ENCODE measurements around the gene QARS1.

QARS1 gene

DNA sequence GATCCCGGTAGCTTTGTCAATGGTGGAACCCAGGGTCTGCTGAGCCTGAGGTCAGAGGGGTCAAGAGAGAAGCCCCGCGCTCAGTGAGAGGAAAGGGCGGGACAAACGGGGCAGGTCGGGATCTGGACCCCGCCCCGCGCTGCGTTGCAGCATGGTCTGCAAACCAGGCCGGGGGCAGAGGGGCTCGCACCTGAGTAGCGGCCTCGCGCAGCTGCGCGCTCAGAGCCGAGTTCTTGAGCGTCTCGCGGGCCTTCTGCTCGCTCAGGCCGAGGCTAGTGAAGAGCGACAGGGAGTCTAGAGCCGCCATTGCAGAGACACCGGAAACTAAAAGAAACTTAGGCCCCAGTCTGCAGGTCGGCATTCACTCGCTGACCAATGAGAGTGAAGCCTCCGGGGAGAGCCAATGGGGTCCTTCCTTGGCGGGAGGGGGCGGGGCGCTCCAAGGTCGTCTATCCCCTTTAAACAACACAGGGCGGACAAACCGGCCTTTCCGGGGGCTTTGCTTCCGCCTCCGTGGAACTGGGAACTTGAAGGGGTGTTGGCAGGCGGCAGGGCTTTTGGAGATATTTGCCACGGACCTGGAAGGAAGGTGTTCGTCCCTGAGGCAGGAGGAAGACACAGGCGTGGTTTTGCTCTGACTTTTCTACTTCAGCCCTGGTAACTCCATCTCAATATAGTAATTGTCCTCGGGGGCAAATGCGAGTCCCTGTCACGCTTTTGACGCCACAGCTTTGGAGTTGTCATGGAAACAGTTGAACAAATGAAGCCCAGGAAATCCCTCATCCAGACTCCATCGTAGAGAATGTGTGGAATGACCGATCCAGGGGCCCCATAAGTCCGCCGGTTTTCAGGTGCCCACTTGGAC is at the start of gene QARS1:
Gene QARS1, minus strand, starts transcription at position 331 of the 865 bp plus-strand sequence. Its CDS starts 24 bp downstream, at position 307.
- DNase-seq = peak; percentile 76 to 81

DNA sequence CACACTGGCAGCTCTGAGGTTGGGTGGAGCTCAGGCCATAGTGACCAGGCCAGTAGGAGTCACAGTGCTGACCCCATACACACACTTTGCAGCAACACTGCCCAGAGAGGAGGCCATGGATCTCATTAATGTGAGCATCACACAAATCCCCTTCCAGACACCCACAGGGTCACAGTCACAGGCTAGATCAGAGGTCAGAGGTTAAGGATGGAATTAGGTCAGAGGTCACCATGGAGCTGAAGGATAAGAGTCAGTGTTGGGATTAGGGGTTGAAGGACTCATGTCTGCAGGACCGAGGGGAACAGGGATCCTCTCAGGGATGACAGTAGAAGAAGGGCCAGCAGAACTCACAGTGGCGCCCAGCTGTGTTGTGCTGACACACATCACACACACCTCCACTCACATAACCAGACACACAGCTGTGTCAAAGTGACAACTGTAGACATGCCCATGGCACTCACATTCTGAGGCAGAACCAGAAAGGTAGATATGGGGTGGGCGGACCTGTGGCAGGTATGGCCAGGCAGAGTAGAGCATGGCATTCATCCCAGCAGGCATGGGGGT is 48.9 kb upstream of the QARS1 start:
- DNase-seq = no peak

DNA sequence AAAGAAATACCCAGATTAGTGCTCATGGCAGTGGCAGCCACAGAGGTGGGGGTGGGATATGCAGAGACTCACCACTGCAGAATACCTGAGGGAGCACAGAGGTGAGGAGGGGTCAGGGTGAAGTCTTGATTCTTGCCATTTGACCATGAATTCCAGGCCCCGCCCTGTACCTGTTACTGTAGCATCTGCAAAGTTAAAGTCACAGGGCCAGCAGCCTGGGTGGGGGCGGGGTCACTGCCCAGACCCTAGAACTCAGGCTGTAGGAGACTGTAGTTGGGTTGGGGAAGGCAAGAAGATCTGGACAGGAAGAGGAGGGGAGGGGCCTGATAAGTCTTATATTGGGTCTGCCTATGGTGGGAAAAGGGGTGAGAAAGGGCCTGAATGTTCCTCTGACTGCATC is 47.1 kb upstream of the QARS1 start:
- DNase-seq = no peak

DNA sequence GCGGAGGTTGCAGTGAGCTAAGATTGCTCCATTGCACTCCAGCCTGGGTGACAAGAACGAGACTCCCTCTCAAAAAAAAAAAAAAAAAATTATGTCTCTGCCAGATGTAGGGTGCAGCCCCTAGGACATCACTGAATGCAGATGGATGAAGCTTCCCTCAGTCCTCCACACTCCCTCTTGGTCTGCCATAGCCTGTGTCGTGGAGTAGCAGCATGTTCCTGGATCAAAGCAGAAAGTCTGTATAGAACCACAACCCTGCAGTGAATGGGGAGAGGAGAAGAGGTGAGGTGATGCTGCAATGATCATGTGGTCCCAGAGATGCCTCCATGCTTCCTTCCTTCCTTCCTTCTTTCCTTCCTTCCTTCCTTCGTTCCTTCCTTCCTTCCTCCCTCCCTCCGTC is 43.6 kb upstream of the QARS1 start:
- DNase-seq = no peak

DNA sequence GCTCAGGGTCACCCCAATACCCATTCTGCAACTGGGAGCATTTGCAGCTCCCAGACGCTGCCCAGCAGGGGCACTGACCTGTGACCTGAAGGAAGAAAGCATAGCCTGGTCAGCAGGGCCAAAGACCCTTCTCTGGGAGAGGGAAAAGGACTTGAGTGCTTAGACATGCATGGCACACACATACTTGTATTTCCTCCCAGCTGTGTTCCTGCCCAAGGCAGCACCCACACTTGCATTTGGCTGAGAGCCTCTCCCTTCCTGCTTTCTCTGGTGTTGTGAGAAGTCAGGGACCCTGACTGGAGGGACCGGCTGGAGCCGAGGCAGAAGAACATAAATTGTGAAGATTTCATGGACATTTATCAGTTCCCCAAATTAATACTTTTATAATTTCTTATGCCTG is 35.5 kb upstream of the QARS1 start:
- no peak for DNase-seq

DNA sequence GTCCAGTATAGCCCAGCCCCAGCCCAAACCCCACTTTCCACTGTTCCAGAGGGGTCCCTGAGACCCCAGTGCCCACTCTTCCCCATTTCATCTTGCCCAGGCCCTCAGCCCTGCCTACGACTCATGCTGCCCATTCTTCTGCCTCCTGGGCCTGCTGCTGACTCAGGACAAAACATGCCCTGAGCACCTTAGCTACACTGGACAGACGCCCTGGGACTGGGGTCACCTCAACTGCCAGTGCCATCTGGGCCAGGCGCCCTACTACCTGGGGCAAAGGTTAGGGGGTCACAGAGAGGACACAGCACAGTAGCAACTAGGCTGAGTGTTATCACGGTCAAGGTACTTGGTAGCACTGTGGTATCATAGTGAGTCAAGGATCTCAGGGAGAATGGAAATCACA is 30.9 kb upstream of the QARS1 start:
- no peak for DNase-seq

DNA sequence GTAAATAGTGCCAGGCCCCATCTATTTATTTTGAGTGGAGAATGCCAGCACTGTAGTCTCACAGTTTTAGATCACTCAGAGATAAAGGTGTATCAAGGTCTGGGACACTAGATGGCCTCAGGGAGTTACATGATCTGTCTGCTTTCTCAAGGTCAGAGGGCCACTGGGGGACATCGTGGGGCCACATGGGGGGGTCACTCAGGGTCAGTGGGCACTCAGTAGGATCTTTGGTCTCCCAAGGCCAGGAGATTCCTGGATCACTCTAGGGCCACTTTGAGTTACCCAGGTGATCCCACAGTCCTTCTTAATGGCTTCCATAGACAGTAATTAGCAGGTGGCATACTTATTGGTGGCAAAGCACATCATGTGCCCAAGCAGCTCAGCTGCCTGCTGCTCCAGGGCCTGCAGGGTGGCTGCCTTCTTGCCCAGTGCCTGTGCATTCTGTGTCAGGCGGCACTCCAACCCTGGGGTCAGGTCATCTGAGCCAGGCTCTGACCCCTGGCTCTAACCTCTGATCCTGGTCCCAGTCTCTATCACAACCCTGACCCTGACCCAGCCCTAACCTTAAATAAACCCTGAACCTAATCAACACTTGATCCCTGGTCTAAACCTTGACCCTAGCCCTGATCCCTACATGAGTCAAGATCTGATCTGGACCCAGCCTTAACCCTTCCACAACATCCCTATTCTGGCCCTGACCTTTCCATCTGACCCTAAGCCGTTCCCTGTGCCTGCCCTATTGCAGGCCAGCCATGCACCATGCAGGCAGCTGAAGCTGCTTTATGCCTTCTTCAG is 30.1 kb upstream of the QARS1 start:
- DNase-seq = no peak

DNA sequence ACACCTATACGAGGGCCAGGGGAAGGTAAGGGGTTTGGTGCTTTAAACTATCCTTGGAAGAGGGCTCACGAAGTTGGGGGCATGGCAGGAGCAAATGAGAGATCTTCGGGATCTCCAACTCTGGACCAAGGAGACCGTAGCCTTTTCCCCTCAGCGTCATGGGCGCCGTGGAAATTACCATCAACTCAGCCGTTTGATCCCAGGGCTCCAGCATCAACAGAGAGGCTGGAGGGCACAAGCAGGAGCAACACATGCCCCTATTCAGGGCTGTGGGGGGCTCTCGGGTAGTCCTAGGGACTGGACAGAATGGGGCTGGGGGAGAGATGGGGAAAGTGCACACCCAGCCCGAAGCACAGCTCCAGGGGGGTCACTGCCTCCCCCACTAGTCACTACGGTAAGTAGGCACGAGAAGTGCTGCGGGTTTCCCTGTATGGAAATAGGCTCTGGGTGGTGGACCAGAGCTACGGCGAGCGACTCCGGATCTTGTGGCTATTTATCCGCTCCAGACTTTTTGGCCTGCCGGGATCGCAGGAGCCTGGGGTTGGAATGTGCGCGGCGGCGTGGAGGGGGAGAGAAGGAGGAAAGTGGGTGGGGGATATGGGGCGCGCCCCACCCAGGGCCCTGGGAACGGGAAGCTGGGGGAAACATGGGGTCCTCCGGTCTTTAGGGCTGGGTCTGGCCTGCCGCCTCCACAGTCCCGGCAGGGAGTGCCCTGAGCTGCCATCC is 28.8 kb upstream of the QARS1 start:
- DNase-seq = no peak

DNA sequence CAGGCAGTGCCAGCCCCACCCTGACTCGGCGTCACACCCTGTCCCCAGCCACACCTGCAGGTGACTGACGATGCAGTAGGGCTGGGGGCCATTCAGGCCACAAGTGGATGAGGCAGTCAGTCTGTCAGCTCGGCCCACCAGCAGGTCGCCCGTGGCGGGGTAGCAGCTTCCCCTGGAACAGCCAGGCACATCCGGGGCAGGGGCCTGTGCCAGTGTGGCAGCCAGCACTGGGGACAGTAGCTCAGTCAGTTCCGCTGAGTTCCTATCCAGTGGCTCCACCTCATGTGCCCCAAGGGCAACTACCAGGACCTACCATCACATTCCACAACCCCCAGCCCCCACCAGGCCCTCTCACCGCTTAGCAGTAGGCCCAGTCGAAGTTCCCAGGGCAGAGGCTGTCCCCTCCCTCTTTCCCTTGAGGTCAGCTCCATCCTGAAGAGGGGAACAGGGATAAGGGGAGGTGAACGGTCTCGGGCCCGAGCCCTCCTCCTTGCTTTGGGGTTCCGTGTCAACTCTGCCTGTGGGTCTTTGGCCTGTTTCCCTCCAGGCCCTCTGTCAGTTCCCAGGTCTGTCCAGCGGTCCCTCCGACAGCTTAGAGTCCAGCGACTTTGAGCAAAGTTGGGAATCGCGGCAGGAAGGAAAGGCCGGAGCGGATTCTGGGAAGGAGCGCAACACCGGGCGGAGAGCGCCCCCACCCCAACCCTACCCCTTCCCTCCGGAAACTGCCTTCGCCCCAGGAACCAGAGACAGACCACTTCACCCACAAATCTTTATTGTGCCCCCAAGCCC is 28.1 kb upstream of the QARS1 start, which contains the start of gene LAMB2:
Gene LAMB2, minus strand, starts transcription at position 614 of the 789 bp plus-strand sequence. Its CDS starts 183 bp downstream, at position 431.
- DNase-seq = no peak

DNA sequence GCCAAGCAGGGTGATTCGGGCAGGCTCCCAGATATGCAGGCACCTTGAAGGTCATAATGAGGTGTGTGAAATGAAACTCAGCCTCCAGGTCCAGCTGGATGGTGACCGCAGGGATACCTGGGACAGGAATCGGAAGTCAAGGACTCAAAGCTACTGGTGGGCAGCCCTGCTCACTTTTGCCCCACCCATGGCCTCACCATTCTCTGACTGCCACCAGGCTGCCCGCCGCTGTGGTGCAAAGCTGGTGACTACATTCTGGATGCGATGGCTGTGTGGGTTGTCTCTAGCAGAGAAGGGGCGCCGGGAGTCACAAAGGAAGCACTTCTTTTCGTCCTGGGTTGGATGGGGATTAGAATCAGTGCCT is 27.5 kb upstream of the QARS1 start:
- no peak for DNase-seq

DNA sequence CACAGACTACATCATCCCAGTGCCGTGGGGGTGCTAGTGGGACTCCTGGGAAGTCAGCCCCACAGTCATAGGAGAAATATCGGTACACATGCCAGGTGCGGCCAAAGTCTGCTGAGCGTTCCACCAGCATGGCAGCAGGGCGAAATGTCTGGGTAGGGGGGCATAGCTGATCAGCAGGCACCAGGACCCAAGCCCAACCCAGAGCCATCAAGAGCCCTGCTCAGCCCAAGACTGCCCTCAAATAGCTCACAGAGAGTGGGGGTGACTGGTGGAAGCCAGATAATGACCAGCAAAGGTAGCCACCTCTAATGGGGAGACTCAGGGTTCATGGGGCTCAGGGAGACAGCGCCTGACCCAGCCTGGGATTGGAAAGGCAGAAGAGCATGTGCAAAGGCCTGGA is 27.0 kb upstream of the QARS1 start:
- no peak for DNase-seq

DNA sequence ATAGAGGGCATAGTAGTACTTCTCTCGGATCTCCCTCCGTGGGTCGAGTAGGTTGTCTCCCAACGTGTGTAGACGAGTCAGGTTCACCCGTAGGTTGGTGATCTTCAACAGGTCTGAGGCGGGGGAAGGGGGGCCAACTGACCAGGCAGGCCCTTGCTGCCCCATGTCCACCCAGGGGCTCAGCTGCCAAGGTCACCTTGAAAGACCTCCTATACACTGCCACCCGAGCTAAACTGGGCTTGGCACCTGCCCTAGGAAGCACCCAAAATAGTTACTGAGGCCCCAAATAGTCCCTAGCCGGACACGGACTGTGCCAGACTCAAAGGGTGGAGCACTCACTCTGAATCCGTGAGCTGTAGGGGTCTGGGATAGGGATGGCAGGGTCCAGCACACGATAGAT is 26.5 kb upstream of the QARS1 start:
- no peak for DNase-seq

DNA sequence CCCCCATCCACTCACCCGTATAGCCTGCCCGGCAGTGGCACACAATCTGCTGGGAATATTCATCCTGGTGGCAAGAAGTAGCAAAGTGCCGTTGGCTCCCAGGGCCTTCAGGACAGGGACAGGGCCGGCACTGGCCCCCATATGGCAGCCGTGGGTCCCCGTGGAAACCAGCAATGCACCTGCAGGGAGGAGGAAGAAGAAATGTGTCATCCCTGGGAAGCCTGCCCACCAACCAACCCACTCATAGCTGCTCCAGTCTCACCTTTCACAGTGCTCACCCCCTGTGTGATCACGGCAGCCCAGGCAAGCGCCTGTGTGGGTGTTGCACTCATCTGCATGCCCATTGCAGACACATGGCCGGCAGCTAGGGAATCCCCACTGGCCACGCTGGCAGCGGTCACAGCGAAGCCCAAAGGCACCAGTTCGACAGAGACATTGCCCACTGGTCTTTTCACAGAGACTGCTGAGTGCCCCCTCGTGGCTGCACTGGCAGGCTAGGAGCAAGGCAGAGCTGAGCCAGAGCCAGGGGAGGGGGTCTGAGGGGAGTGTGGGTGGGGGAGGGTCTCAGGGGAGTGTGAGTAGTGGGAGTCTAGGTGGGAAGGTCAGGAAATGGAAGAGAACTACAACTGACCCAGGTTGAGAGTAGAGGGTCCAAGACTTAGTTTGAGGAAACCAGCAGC is 20.6 kb upstream of the QARS1 start:
- DNase-seq = no peak

DNA sequence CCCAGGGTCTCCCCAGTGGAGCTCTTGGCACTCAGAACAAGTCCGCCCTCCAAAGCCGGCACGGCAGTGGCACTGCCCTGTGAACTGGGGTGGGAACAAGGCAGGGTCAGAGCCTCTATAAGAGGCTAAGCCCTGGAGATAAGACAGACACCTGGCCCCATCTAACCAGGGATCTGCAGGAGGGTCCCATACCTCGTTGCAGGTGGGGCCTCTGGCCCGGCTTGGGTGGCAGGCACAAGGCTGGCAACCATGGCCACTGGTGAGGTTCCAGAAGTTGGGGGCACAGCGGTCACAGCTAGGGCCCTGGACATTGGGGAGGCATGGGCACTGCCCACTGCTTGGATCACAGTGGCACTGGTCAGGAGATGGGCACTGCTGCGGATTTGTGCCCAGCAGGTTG is 19.6 kb upstream of the QARS1 start:
- DNase-seq = no peak

DNA sequence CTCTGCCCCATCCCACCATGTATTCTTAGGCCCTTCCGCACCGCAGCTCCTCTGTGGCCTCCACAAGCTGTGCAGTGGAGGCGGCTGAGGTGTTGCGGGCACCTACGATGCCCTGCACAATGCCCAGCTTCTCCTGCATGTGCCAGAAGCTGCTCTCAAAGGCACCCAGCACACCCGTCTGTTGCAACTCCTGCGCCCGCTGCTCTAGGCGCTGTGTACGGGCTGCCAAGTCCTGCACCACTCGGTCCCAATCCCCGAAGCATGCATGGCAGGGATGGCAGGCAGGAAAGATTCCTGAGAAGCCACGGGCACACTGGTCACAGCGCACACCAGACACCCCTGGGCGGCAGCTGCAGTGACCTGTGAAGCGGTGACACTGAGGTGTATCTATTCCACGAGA is 19.1 kb upstream of the QARS1 start:
- DNase-seq = no peak

DNA sequence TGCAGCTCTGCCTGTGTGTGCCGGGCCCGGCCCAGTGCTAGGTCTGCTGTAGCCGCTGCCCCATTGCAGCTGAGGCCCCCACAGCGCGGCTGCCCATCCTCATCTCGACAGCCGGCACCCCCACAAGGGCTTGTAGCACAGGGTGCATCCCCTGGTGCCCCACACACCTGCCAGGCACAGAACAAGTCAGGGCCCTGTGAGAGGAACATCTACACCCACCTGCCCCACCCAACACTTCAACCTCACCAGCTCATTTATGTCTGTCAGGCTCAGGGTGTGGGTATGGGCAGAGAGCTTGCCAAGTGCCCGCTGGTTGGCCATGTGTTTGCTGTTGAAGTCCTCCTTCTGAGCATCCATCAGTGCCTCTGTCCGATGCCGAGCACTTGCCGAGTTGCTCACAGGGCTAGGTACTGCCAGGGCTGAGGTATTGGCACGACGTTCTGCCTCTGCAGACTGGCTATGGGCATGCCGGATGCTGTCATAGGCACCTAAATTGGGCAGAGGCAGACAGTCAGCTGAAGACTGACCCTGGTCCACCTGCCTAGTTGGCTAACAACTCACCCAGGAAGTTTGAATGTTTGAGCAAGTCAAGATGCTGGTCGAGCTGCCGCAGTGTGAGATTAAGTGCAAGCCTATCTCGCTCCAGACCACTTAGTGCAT is 18.5 kb upstream of the QARS1 start:
- DNase-seq = no peak

DNA sequence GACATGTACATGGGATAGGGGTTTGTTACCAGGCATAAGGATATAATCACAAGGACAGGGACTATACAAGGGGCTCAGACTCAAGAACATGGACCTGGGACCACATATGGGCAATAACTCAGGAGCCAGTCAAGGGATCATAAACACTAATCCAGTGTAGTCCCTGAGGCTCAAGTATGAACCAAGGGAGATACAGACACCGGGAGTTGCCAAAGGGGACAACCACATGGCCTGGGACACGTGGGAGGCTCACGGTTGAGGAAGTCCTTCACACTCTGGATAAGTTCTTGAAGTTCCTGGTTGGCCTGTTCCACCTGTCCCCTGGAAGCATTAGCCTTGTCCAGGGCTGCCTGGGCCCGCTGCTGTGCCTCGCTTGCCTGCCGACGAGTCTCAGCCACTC is 17.9 kb upstream of the QARS1 start:
- no peak for DNase-seq

DNA sequence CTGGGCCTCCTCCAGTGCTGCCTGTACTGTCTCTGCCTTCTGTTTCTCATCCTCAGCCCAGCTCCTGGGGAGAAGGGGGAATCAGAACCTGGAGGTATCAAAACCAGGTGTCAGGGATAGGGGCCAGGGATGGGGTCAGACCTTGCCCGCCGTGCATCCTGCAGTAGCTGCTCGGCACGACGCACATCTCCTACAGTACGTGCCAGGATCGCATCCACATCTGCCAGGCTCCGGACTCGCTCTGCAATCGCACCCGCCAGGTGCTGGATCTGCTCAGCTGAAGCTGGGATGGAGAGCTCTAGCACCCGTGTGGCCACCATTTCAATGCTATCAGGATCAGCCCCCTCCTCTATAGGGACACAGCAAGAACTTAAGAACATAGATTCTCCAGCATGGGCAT is 17.5 kb upstream of the QARS1 start:
- DNase-seq = no peak

DNA sequence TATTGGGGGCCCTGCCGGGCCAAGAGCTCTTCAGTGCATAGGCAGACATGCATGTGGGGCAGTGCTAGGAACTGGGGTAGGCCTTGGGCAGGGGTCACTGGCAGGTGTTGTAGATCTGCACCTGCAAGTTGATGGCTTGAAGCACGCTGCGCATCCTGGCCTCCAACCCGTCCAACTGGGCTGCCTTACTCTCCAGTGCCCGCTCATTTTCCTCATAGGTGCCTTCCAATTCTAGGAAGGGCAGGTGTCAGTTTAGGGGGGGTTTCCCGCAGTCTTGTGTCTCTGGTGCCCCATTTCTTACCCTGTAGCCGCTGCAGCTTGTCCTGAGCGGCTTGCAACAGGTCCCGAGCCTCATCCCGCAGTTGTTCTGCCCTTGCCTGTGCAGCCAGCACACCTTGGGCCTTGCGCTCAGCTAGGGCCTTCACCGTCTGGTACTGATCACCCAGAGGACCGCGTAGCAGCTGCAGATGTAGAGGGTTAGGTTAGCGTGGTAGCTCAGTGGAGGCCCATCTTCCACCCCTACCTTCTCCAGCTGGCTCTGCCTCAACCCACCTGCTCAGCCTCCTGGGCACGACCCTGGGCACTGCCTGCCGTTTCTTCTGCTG is 16.7 kb upstream of the QARS1 start:
- DNase-seq = no peak

DNA sequence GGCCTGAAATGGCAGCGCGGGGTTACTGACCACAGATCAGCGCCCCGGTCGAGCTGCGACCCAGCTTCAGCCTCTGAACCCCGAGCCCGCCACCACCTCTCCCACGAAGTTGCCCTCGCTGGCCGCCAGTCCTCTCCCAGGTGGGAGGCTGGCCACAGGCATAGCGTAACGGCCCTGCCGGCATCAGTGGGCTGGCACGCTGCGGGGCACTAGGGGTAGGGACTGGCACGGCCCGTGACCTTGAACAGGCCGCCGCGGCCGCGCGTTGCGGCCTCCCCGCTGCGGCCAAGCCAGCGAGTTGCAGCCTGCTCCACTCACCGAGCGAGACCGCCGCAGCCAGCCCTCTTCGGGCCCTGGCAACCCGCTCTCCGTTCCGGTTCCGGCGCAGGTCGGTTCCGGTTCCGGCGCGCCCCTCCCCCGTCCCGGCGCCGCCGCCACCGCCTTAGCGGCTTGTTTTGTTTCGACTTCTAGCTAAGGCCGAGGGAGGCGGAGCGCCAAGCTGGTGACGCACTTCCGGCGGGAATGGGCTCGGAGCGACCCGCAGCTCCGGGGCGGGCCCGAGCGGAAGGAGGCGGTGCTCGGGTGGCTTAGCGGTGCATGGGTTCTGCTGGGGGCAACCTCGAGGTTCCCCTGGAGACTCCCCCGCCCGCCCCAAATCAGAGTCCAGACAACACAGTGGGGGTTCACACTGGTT is 16.0 kb upstream of the QARS1 start, which contains the start of gene USP19:
Gene USP19, minus strand, starts transcription at position 386 of the 694 bp plus-strand sequence. CDS start 1,678 bp downstream, outside the sequence.
- peak; percentile 92 for DNase-seq
